Bone marrow (tissue), 2 donors: ENCODE data around the gene ANP32E.
"Not testable (repeated sequence)": the region's sequence is repeated elsewhere in the genome, so short reads cannot be mapped to it uniquely, and the experiment has no call there.

Experiments
- DNase-seq, 2 donors: peaks; one replicate each; lab custom pipeline; 2025; lab: John Stamatoyannopoulos, UW

ANP32E gene

GRCh38 chr1:150213170-150214098, 22.5 kb downstream of the ANP32E start:
- DNase-seq: peak; percentile 75 to 93

GRCh38 chr1:150212070-150212469, 23.8 kb downstream of the ANP32E start:
- DNase-seq: no peak

DNA sequence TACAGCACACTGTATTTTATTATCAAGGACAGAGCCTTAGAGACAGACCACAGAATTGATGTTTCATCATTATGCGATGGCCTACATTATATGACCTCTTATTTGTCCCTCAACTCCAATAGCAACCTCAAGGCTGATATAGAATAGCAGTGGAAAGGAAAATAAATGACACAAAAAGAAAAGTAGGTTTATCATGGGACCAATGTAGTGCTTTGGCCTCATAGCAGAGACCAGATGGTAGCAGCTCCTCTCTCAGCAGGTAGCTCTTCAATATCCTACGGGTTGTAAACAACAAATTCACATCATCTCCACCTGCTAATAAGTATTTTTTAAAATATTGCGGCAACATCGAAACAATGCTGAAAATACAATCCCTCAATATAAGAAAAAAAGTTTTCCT, 25.2 kb downstream of the ANP32E start:
- no peak for DNase-seq

- DNase-seq: no peak
Measured at GRCh38 chr1:150210091-150210490, 25.8 kb downstream of the ANP32E start.

DNA sequence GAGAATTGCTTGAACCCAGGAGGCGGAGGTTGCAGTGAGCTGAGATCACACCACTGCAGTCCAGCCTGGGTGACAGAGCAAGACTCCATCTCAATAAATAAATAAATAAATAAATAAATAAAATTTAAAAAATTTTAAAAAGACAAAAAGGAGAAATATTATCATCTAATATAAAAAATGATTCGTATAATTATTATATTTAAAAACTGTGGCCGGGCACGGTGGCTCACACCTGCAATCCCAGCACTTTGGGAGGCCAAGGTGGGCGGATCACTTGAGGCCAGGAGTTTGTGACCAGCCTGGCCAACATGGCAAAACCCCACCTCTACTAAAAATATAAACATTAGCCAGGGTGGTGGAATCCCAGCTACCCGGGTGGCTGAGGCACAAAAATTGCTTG, 27.5 kb downstream of the ANP32E start:
- not testable (repeated sequence) for DNase-seq

- no peak for DNase-seq
Measured at GRCh38 chr1:150207281-150207971, 28.5 kb downstream of the ANP32E start.

DNA sequence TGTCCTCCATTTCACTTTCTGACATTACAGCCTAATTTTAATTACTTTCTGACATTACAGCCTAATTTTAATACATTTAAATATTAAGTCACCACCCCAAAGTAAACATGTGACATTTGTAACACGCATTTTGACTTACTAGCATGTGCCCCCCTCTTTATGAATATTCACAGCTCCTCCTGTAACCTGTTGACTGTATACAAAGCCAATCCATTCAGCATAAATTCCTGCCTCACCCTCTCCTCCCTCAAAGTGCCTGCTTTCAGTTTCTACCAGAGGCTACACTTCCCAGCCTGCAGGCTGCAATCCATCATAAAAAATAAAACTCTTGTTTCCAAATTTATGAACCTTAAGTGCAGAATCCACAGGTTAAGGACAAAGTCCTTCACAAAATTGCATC, 39.5 kb downstream of the ANP32E start:
- DNase-seq: no peak

DNA sequence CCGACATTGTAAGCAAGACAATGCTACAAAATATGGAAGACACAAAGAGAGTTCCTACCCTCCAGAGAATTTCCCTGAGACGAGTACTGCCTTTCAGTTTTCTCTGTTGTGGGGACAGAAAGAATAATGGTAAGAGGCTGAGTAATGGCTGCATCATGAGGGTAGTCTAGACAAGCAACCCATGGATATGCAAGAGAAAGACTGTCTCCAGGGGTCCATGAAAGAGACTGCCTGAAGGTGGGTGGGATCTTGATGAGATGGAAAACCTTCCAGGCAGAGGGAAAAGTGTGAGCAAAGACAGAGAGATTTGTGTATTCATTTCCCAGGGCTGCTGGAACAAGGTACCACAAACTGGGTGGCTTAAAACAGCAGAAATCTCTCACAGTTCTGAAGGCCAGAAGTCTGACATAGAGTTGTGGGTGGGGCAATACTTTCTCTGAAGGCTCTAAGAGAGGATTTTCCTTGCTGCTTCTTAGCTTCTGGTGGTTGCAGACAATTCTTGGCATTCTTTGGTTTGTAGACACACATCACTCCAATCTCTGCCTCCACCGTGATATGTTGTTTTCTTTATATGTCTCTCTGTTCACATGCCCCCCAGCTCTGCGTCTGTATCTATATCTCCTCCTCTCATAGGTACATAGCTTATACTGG, 41.4 kb downstream of the ANP32E start:
- DNase-seq: no peak

DNA sequence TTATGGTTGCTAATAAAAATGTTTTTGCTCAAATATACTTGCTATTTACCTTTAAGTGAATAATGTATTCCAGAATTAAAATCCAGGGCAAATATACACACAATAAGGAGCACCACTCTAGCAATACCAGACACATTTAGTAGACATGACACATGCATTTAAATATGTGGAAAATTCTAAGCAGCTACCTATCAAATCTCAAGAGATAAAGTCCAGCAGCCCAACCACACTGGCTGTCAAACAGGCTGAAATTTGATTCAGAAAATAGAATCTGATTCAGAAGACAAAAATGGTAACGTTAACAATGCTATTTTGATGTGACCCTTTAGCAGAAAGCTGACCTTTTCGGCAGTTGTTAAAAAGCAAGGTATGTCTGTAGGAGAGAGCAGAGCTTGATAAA, 43.9 kb downstream of the ANP32E start:
- DNase-seq: no peak

DNA sequence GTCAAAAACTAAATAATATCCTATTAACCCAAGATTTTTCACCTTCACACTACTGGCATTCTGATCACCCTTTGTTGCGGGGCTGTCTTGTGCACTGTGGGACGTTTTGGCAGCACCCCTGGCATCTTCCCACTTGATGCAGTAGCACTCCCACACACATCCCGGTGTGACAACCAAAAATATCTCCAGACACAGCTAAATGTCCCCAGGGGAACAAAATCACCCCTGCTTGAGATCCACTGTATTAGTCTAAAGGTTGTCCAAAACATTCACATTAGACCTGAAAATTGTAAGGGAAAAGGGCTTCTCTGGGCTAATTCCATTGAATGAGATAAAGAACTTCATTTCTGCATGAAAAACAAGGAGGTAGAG, 48.4 kb downstream of the ANP32E start:
- no peak for DNase-seq

GRCh38 chr1:150186789-150187559, 48.9 kb downstream of the ANP32E start:
- peak; percentile 26 to 72 for DNase-seq

GRCh38 chr1:150186438-150186788, 49.5 kb downstream of the ANP32E start:
- not testable (repeated sequence) for DNase-seq

DNA sequence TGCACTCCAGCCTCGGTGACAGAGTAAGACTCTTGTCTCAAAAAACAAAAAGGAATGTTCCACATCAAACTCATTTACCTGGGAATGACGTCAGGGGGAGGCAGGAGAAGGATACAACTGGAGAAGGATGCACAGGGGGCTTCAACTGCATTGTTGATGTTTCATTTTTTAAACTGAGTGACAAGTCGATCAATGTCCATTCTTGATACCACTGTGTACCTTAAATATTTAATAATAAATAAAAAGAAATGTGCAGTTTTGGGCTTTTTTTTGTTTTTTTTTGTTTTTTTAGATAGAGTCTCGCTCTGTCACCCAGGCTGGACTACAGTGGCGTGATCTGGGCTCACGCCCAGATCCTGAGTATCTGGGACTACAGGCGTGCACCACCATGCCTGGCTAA, 50.4 kb downstream of the ANP32E start:
- no peak for DNase-seq

DNA sequence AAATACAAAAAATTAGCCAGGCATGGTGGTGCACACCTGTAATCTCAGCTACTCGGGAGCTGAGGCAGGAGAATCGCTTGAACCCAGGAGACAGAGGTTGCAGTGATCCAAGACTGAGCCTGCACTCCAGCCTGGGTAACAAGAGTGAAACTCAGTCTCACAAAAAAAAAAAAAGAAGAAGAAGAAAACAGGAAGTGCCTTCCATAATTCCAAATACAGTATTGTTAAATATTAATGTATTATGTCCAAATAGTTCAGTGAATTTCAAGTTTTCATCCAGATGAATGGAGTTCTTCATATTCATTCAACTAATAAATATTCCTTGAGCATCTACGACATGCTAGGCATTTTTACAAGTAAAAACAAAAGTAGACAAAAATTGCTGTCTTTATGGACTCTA, 52.9 kb downstream of the ANP32E start:
- DNase-seq: no peak

DNA sequence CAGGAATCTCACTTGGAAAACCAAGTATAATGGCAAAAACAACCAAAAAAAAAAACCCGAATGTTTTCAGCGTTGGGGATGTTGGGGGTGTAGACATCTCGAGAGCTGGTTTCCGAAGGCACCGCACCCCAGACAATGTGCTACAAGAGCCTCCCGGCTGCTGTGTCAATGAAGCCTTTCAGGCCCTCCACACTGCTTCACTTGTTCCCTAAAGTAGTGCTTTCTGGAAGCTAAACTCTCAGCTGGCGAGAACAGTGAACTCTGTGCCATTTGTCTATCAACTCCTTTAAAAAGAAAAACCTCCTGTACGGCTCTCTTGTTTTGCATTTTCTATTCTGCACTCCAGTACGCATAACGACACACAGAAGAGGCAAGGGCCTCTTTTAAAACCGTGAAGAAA, 53.7 kb downstream of the ANP32E start:
- DNase-seq: no peak

DNA sequence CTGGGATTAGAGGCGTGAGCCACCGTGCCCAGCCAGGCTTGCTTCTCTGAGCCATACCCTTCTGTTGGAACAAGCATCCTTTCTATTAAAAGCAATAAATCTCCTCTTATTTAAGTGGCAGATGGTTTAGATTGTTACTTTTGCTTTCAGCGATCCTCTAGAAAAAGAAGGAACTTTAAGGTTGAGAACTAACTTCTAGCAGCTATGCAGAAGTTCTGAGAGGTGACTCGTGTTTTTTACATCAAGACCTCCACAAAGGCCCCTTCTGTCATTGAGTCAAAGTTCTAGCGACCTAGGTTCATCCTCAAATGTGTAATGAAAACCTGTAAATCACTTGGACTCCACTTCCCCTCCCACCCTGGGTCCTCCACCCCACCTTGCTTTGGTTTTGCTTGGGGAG, 55.4 kb downstream of the ANP32E start:
- peak in 1 of 2 donors; percentile 73 for DNase-seq

- no peak for DNase-seq
Measured at GRCh38 chr1:150179867-150180266, 56.0 kb downstream of the ANP32E start.

DNA sequence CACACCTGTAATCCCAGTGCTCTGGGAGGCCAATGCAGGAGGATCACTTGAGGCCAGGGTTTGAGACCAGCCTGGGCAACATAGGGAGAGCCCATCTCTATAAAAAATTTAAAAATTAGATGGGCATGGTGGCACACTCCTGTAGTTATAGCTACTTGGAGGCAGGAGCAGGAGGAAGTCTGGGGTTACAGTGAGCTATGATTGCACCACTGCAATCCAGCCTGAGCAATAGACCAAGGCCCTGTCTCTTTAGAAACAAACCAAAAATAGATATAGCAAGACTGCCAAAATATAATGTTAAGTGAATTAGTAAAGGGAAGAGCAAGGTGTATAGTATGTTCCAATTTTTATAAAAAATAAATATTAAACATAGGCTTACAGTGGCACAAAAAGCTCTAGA, 57.4 kb downstream of the ANP32E start:
- no peak for DNase-seq

- DNase-seq: no peak
Measured at GRCh38 chr1:150176593-150176992, 59.3 kb downstream of the ANP32E start.

DNA sequence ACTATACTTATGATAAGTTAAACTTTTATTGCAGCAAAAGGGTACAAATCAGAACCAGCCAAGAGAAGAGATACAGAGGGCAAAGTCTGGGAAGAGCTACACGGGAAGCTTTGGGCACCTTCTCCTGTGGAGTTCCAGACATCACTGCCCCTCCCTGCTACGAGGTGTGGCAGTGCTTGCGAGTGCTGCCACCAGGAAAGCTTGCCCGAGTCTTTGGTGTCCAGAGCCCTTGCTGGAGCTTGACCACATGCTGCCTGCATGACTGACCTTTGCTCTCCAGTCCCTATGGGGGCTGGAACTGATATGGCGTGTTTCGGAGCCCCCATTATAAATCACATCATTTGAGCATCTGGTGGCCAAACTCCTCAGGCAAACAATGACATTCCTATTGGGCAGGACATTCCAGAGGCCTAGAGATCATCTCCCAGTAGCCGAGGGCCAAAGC, 62.7 kb downstream of the ANP32E start:
- no peak for DNase-seq

GRCh38 chr1:150171801-150172200, 64.1 kb downstream of the ANP32E start:
- DNase-seq: no peak

GRCh38 chr1:150168960-150169601, 66.8 kb downstream of the ANP32E start:
- DNase-seq: peak; percentile 3 to 15
